ENCODE measurements around the gene DESI2.

GRCh38 chr1:244674446-244674845 lies 21.5 kb downstream of the DESI2 start:
- TF ChIP-seq ZNF8 (CRISPR knock-in tag; IDR thresholded peaks at IDR 0.05) (no peak), CSRNP3 (CRISPR knock-in tag; IDR thresholded peaks at IDR 0.05) (no peak), ZFP3 (CRISPR knock-in tag; IDR thresholded peaks at IDR 0.05) (no peak), CSDC2 (CRISPR knock-in tag; IDR thresholded peaks at IDR 0.05) (no peak), SNAI2 (CRISPR knock-in tag; IDR thresholded peaks at IDR 0.05) (no peak), ARNTL (CRISPR knock-in tag; IDR thresholded peaks at IDR 0.05; ENCODE audit: borderline replicate concordance, low read depth) (no peak), TOX (CRISPR knock-in tag; IDR thresholded peaks at IDR 0.05; ENCODE audit: borderline replicate concordance) (no peak), ISL1 (CRISPR knock-in tag; IDR thresholded peaks at IDR 0.05) (no peak)
- TF ChIP-seq, protein P1, sequence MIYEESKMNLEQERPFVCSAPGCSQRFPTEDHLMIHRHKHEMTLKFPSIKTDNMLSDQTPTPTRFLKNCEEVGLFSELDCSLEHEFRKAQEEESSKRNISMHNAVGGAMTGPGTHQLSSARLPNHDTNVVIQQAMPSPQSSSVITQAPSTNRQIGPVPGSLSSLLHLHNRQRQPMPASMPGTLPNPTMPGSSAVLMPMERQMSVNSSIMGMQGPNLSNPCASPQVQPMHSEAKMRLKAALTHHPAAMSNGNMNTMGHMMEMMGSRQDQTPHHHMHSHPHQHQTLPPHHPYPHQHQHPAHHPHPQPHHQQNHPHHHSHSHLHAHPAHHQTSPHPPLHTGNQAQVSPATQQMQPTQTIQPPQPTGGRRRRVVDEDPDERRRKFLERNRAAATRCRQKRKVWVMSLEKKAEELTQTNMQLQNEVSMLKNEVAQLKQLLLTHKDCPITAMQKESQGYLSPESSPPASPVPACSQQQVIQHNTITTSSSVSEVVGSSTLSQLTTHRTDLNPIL (CRISPR knock-in tag; IDR thresholded peaks at IDR 0.05; ENCODE audit: low read depth) = no peak
- TF ChIP-seq, protein P2, sequence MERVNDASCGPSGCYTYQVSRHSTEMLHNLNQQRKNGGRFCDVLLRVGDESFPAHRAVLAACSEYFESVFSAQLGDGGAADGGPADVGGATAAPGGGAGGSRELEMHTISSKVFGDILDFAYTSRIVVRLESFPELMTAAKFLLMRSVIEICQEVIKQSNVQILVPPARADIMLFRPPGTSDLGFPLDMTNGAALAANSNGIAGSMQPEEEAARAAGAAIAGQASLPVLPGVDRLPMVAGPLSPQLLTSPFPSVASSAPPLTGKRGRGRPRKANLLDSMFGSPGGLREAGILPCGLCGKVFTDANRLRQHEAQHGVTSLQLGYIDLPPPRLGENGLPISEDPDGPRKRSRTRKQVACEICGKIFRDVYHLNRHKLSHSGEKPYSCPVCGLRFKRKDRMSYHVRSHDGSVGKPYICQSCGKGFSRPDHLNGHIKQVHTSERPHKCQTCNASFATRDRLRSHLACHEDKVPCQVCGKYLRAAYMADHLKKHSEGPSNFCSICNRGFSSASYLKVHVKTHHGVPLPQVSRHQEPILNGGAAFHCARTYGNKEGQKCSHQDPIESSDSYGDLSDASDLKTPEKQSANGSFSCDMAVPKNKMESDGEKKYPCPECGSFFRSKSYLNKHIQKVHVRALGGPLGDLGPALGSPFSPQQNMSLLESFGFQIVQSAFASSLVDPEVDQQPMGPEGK (CRISPR knock-in tag; IDR thresholded peaks at IDR 0.05; ENCODE audit: borderline replicate concordance) = no peak

Data from SK-N-SH treated with all-trans-retinoic acid at 6 μM for 48 hours (cell line).